Measurements from ENCODE around the gene PBX1.

The PBX1 gene

DNA sequence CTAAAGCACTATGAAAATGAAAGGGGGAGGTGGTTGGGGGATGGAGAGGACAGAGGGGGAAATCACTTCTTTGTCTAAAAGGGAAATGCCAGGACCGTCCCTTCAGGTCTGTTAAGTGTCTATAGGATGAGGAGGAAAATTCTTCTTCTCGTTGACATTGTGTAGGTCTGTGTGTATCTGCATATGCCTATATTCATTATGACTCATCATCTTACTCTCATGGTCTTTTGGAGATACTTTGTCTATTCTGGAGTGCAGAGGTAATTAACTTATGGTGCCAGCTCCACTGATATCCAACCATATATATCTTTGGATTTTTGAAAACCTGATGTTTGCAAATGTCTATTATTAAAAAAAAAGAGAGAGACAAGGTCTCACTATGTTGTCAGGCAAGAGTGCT is 143.7 kb downstream of the PBX1 start:
- DNase-seq = no peak

DNA sequence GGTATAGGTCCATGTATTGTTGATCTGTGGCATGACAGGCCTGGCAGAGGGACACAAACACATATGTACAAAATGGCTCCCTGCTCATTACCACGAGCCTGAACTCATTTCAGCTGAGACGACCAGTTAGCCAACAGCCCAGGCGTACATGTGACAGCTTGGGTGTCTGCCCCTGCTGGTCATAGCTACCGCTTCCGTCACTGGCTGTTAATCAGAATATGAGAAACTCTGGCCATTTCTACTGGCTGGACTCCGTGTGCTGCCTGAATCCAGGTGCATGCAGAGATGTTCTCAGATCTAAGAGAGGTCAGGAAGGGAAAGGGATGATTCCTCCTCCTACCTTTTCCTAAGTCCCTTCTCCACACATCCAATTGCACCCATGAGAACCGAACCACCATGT is 144.5 kb downstream of the PBX1 start:
- no peak for DNase-seq

DNA sequence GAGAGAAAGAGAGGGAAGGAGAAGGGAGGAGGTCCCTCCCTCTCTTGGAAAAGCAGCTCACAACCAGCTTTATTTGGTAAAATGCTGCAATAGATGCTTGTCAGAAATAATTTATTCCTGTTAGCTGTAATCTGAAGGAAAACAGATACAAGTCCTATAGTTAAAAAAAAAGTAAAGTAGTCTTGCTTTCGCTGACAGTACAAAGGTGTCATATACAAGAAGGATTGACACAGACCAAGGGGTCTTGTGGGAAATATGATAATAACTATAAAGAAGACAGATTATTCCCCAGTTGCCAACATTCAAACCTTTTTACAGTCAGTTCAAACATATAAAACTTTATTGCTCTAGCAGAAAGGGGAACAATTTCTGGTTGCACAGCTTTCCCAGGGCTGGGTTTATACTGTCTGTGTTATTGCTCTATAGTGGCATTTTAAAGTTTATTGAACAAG is 145.0 kb downstream of the PBX1 start:
- DNase-seq = no peak

DNA sequence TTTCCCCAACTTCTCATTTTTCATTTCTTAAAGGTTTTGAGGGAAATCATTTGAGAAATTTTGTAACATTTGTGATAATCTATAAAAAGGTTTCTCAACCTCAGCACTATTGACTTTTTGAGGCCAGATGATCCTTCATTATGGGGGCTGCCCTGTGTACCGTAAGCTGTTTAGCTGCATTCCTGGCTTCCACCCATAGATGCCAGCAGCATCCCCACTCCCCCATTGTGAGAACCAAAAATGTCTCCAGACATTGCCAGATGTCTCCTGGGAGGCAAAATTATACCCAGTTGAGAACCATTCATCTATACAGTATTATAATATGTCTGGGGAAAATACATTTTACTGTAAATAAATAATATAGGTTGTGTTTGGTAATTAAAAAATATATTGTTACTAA is 146.0 kb downstream of the PBX1 start:
- no peak for DNase-seq

DNA sequence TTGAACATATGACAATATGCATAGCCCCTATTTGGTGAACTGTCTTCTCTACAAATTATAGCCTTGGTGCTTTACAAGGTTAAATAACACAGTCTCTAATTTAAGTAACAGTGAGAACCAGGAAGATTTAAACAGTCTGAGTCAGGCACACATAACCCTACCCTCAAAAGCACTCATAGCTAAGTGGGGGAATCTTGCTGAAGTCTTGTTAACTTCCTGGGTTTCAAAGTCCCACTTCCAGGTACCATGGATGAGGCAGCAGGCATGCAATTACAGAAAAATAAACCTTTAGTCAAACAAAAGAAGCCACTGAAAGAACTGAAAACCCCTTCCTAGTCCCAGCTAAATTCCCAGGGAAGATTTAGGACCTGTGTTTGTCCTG is 147.6 kb downstream of the PBX1 start:
- DNase-seq = no peak

DNA sequence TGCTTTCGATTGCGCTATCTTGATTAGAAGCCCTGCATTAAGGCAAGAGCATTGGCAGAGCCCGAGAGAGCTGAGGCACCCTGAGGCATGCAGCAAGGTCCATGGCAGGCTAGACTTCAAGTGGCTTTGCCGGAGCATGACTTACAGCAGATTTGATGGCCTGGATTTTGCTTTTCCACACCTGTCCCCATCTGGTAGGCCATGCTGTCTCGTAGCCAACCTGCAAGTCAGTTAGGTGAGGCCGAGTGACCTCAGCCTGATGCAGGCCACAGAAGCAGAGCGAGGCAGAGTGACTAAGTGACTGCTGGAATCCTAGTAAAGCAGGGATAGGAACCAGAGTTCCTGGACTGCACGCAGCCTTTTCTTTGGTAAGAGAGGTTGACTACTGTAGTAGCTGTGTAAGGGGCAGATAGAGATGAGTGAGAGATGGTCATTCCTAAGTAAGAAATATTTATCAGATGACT is 148.9 kb downstream of the PBX1 start:
- peak; percentile 84 for DNase-seq

DNA sequence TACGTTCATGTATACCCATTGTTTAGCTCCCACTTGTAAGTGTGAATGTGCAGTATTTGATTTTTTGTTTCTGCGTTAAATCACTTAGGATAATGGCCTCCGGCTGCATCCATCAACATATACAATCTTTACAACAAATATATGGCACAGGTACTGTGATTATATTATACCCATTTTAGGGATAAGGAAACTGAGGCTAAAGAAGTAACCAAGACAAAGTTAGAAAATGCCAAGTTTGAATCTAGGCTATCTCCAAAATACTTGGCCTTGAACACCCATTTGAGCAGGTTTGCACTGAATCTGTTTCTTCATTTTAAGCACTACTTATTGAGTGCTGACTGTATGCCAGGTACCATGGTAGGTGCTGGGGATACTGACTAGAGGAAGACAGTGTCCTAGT is 149.6 kb downstream of the PBX1 start:
- no peak for DNase-seq

DNA sequence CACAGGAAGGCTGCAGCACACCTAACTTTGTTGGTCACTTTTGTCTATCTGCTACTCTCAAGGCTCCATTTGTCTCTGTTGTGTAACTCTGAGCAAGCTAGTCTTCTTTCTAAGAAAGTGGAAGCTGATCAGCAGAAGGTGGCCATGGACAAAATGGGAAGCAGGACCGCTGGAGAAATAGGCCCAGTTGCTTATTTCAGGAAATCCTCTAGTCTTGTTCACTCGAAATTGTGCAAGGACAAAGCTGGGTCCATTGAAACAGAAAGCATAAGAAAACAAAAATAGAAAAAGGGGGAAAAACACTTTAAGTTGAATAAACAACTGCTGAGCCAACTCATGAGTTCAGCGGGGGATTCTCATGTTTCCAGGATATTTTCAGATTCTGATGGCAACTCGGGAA is 150.1 kb downstream of the PBX1 start:
- no peak for DNase-seq

DNA sequence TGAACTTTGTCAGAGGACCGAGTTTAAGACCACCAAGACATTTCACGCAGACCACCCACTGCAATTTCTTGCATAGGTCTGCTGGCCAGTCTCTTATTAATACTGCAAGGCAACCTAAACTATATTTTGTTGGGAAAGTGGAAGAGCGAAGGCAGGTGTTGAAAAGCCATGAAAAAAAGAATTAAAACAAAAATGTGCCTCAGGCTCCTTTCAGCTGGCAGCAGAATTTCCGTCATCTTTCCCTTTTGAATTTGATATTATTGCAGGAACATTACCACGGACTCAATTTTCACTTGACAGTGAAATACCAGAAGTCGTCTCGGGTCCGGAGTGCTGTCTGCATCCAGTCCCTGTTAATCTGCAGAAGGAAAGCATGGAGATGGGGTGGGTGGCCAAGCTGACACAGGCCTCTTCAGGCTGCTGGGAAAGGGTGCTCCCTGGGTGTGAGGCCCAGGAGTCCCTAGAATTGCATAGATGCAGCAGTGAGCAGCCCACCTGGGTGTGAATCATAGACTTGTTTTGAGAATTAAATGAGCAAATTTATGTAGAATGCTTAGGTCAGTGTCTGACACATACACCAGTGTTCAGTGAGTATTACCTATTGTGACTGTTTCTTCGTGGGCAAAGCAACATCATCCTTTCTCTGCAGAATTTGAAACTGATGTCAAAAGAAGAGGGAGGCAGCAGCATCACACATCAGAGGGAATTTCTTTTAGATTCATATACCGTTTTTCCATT is 150.7 kb downstream of the PBX1 start:
- no peak for DNase-seq

DNA sequence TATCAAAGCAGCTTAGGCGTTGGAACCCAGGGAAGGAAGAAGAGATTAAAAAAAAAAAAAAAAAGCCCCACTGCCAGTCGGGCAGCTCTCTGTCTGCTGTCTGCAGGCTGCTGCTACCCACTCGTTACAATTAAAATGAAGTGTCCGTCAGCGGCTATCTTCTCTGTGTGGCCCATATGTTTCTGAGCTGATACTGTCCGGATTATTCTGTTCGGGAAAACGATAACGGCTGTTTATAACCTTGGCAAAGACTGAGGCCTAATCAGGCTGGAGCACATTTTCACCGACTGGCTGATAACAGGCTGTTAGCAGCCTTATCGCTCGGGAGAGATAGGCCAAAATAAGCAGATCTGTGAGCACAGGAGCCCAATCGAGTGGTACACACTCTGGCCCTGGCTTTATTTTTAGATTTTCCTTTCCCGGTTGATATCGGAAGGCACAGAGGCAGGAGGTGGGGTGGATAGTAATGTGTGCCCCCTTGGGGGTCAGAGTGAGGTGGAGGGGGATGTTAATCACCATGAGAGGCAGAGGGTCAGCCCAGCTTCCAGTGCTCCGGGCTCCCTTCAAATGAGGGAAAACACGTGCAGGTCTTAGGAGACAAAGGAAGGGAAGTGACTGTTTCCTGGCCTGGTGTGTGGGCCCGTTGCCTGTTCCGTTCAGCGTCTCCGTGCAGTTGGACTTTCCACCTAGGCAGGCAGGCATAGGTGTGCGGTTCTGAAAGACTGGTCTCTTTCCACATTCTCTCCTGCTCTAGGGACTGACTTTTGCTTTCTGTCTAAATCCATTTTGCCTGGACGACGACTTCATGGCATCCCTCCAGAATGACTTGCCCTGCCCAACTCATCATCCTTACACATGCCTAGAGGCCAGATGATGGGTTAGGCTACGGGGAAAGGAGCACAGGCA is 153.4 kb downstream of the PBX1 start:
- DNase-seq = no peak

DNA sequence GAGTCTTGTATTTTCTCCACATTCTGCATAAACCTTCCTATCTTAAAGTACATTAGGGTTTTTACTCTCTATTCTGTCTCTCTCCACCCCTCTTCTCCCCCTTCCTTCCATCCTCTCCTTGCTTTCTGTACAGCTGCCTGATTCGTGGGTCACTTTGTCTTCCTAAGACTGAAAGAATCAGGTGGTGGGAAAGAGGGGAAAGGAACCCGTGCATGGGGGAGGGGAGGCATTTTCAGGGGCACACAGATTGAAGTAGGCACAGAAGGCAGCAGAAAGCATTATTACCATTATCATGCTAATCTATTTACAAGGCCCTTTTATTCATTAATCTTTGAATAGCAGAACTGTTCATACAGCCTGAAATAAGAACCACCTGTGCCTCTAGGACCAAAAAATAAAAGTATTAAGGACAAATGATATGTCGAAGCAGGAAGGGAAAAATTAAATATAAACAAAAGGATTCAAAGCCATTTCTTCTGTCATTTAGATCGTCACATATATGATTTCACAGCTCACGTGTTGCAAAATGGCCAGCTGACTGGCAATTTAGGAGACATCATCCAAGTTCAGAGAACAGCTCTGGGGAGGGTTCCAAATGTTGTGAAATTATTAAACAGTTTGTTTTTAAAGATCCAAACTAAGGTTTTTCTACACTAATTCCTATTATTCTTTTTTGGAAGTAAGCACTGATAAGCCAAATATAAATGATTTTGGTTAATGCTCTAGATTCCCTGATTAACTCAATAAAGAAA is 154.6 kb downstream of the PBX1 start:
- no peak for DNase-seq

DNA sequence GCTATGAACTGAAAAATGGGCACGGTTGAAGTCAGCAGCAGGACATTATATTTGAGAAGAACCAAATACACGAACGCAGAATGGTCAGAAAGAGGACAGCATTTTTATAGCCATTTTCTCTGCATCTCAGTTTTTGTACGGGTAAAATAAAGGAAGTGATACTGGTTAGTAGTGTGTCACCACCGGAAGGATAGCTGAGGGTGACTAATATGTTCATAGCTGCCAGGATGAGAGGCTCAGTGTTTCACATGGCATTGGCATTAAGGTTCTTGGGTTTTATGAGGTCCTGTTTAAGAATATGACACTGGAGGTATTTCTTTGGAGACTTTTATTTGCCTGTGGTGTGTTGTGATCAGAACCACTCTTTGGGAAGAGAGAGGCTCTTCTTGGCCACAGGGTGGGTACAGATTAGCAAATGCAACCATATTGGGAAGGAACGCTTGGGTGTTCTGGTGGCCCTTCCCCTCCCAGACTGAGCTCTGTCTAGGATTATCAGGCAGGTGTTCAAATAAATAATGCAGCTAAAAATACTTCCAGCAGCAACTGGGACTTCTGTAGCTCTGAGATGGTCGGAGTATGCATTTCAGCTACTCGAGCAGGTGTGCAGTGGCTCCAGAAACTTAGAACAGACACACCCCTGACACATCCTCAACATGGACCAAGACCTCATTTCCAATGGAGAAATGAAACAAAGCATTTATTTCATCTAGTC is 158.2 kb downstream of the PBX1 start:
- DNase-seq = no peak

DNA sequence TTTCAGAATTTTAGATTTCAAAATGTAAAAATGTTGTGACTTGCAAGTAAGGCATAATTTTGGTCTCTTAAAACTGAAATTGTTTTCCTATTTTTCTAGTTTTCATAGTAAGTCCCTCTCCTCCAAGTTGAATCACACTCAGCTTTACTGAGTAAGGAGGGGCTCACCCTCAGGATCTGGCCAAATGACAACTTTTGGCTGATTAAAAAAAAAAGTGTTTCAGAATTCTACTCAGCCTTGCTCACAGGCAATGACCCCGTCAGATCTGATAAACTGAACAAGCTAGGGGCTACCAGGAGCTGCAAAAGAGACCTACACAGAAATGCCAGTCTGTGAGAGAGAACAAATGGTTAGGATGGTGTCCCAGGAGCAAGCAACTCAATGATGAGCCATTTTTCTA is 159.8 kb downstream of the PBX1 start:
- DNase-seq = peak; percentile 54

DNA sequence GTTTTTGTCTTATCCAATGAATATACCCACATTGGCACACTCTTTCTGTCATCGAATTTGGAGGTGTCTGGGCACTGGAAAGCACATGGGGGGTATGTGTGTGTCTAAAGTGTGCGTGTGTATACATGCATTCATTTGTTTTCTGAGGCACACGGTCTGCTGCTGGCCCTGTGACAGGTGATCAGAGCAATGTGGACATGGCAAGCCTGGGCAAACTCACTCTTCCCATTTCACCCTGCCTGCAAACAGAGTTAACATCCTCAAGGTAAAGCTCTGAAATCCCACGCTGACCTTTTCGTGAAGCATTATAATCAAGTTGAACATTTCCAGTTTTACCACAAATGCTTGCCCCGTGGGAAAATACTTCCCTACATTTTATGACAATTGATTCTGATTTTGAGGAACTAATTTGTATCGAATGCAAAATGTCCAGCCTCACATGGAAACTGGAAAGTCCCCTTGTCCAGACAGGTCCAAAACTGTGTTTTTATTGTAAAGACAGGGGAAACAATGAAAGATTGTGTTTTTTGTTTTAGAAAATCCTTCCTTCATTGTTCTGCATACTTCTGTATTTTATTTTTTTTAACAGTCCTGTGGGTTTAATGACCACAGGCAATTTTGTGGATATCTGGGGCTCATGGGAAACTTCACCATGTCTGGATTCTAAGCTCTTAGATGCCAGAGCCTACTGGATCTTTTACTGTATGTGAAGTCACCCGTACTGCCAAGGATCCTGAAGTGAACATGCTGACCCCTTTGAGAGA is 160.9 kb downstream of the PBX1 start:
- DNase-seq = no peak

DNA sequence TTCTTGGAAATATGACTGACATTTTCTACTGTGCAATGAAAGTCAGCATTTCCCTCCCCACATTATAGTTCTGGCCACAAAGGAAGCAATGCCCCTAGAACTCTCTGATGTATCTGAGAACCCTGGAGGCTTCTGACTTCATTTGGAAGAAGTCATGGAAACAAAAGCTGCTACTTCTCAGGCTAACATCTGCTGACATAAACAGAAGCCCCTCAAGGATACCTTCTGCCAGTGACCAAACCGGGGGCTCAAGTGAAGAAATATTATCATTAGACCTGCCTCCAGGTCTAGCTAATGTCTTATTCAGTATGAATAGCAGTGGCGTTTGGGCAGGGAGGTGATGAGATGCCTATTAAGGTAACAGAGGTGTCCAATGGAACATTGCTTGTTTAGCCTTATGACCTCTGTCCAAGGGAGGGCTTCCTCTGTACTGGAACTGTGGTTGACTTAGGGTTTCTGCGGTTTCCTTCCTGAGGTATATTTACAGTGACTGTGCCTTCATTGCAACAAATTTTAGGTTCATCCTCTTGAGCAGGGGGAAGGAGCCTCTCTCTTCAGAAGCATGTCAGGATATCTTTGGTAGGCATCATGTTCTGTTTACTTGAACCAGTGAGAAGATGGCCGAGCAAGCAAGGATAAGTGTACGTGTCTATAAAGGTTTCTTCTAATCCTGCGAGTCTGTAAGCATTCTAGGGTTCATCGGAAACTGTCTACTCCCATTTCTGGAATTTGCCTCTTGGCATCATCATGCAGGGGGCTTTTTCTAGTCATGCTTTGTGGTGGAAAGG is 161.7 kb downstream of the PBX1 start:
- DNase-seq = no peak

DNA sequence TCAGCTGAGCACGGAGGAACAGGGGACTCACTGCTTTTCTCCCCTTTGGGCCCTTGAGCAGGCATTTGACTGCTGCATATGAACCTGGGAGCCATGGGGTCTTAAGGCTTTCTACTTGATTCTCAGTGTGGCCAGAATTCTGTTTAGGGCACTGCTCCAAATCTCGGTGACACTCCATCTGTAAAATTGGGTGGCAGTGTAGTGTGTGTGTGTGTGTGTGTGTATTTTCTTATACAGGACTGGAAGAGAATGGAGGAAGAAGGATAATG is 162.2 kb downstream of the PBX1 start:
- no peak for DNase-seq

DNA sequence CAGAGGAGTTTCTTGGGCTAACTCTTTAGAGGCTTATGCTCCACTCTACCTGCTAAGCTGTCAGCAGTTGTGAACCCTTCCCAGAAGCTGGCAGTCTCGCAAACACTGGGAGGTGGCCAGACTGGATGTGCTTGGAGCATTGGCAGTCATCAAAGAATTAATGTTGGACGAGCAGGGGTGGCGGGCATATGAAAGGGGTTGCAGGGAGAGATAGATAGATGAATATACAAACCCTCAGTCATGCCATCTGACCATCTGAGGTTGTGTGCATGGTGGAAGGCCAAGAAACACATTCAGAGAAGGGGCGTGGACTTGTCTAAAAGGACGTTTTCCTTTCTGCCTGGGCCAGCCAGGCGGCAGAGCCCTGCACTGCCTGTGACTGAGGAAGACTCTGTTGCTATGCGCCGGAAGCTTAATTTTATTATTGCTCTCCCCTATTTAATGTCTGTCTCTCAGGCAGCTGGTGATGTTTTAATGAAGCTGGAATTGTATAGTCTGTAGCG is 164.4 kb downstream of the PBX1 start:
- no peak for DNase-seq

DNA sequence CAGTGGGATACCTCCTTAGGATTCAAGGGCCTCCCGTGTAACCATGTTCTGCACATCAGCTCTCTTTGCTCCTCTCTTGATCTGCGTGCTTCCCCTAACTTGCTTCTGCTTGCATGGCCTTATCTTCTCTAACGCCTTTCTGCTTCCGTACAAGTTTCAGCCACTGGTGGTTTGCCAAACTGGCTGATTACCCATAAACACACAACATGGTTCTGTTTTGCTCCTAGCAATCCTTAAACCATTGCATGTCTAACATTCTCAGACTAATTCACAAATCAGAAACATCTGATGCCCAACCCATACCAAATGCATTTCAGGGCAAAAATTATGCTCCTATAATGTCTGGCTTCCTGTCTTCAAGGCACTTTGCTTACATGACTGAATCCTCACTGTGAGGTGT is 166.4 kb downstream of the PBX1 start:
- DNase-seq = peak; percentile 70

DNA sequence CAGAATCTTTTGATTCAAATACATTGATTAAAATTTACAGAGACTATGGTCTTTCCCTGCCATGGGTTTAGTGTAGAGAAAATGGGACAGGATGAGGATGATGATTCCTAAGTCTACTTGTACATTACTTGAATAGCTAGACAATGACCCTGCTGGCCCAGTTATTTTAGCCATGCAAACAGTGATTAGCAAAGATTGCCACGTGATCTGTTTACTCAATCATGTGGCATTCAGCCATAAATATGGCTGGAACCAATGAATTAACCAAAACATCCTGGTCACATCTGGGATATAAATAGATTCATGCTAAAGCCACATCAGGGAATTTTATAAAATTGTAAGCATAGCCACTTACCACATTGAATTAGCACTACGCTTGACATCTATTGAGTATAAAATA is 167.3 kb downstream of the PBX1 start:
- peak; percentile 96 for DNase-seq

DNA sequence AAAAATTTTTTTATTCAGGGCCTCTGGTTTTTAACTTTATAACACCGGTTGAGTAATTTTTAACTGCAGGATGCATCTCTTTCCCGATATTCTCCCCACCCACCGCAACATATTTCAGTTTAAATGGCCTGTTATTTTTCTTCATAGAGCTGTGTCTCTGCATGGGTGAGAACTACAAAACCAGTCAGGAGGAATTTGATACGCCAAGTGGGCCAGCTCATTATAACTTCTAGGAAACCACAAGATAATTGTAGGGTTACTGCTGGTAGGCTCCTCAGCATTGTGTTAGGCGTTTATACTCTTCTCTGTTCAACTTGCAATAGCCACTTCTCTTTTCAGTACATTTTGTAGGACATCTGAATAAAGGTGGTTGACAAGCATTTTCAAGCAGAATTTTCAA is 169.7 kb downstream of the PBX1 start:
- no peak for DNase-seq

DNA sequence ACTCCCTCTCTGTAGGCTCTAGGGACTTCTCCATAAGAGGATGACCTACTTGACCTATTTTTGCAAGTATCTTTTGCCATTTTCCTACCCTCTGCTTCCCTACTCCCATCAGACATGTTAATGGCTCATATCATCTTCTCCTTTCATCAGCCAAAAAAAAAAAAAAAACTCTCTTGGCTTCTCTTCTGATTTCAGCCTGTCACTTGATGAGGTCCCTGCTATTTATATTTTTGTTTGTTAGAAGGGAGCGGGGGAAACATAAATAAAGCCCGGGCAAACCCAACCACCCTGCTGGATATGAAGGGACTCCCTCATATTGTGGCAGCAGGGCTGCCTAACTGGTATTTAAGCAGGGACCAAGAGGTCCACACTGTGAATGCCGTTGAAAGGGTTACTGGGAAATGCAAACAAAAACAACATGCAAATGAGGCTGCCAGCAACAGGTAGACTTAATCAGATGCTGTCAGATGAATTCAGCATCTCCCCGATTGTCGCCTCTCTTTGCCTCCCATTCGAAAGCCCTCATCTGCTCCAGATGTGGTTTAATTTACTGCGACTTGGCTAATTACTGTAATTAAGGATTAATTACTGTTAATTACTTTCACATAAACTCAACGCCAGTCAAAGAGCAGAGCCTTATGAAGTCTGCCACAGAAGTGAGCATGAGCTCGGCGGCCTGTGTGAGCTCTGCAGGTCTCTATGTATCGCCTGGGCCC is 172.3 kb downstream of the PBX1 start:
- DNase-seq = no peak

Data from fibroblast of upper back skin (primary cell).